GM12878 (cell line): Measurements from ENCODE around the gene NRP2. TPM values are rescaled to one million over a fixed set of nuclear protein-coding genes. Genes with fewer than 3 reads are reported as not detected.

Source experiments
- ATAC-seq: fragments of 200-7000 bp; cut with Tn5 transposase; 3 replicates; pipeline ENCODE4 v1.9.1; 2020; ENCODE audit warnings: mild to moderate bottlenecking, moderate library complexity
- BruUV-seq: library from RNA; stranded (reverse); fragments of 400-500 nt; replicated peaks from 2 replicates; lab custom pipeline; 2021; lab: Mats Ljungman, UMichigan
- CTCF ChIA-PET: fragments of 300-600 bp; sonication (Branson Sonifier 250); formaldehyde crosslinking; extraction: SDS; loops from one replicate; lab custom pipeline; 2021; ENCODE audit warnings: inconsistent platforms; lab: Yijun Ruan, JAX
- POLR2A ChIA-PET: fragments of 350-600 bp; formaldehyde crosslinking; extraction: SDS; loops from one replicate; lab custom pipeline; 2021; ENCODE audit warnings: inconsistent platforms; lab: Charles Lee
- RAD21 ChIA-PET: fragments of 300-600 bp; sonication (Branson Sonifier 250); formaldehyde crosslinking; loops from one replicate; lab custom pipeline; 2023; ENCODE audit warnings: antibody characterized with exemption; ENCODE audit not compliant: unreplicated experiment; lab: Charles Lee
- SMC1A ChIA-PET: fragments of 300-600 bp; sonication (Branson Sonifier 250); formaldehyde crosslinking; loops from one replicate; lab custom pipeline; 2023; ENCODE audit not compliant: unreplicated experiment, uncharacterized antibody; lab: Charles Lee
- DNase-seq: peaks from one replicate; pipeline ENCODE4 v3.0.0-alpha.2; 2011; ENCODE audit warnings: low read depth, low spot score
- FAIRE-seq: peaks from 3 replicates; lab custom pipeline; 2011; peaks lifted over from hg19 to GRCh38; lab: Jason Lieb, UNC
- H2AFZ ChIP-seq: 2 replicates; pipeline ENCODE4 v1.6.0; 2011; ENCODE audit warnings: low read depth, low read length, control low read depth; ENCODE audit not compliant: control insufficient read depth
- H3K27ac ChIP-seq: 2 replicates; pipeline ENCODE4 v1.5.1; 2011; ENCODE audit warnings: control low read depth; ENCODE audit not compliant: control insufficient read depth, insufficient read depth
- H3K27me3 ChIP-seq, 2 experiments: replicated peaks in 1 of 2; 2 replicates each; pipeline versions ENCODE4 v1.6.0 to v1.6.1; 2011; ENCODE audit warnings: low read length in 1 of 2; ENCODE audit not compliant: control insufficient read depth in 2 of 2, insufficient read depth in 2 of 2
- H3K36me3 ChIP-seq, 2 experiments: 2 replicates each; pipeline ENCODE4 v1.5.1; 2011; ENCODE audit warnings: low read length in 1 of 2; ENCODE audit not compliant: control insufficient read depth in 2 of 2, insufficient read depth in 2 of 2
- H3K4me1 ChIP-seq: 2 replicates; pipeline ENCODE4 v1.6.1; 2011; ENCODE audit warnings: mild to moderate bottlenecking, low read length, moderate library complexity, mixed read lengths; ENCODE audit not compliant: control insufficient read depth, insufficient read depth
- H3K4me2 ChIP-seq: 2 replicates; pipeline ENCODE4 v1.6.0; 2011; ENCODE audit warnings: control low read depth; ENCODE audit not compliant: control insufficient read depth, insufficient read depth
- H3K4me3 ChIP-seq: fragments of 200-600 bp; sonication (generic); 2 replicates; pipeline ENCODE4 v1.5.1; 2016
- H3K79me2 ChIP-seq: 2 replicates; pipeline ENCODE4 v1.6.0; 2011; ENCODE audit warnings: low read length; ENCODE audit not compliant: control insufficient read depth, insufficient read depth
- H3K9ac ChIP-seq: 2 replicates; pipeline ENCODE4 v1.8.0; 2011; ENCODE audit warnings: low read length, control low read depth, mixed read lengths; ENCODE audit not compliant: control insufficient read depth, insufficient read depth
- H3K9me3 ChIP-seq: replicated peaks from 3 replicates; pipeline ENCODE4 v1.5.1; 2011; ENCODE audit warnings: mild to moderate bottlenecking, low read length; ENCODE audit not compliant: control insufficient read depth, insufficient read depth
- H4K20me1 ChIP-seq: 2 replicates; pipeline ENCODE4 v1.6.0; 2011; ENCODE audit not compliant: control insufficient read depth, insufficient read depth
- ASH2L ChIP-seq: fragments of 300-600, 200-600 bp; sonication (generic); IDR thresholded peaks from 2 replicates; pipeline ENCODE4 v1.6.1; 2017; ENCODE audit warnings: low read depth, mild to moderate bottlenecking, borderline replicate concordance
- E4F1 ChIP-seq: fragments of 450-650 bp; IDR thresholded peaks from 2 replicates; pipeline ENCODE4 v1.6.1; 2018; ENCODE audit warnings: borderline replicate concordance, mild to moderate bottlenecking; ENCODE audit not compliant: partially characterized antibody
- FOS ChIP-seq: IDR thresholded peaks from 3 replicates; pipeline ENCODE4 v1.6.1; 2011; ENCODE audit warnings: borderline replicate concordance; ENCODE audit not compliant: insufficient read length; ENCODE audit errors: extremely low read depth
- IRF5 ChIP-seq: fragments of 450-650 bp; IDR thresholded peaks from 2 replicates; pipeline ENCODE4 v1.6.1; 2017; ENCODE audit warnings: borderline replicate concordance
- MEF2A ChIP-seq: IDR thresholded peaks from 2 replicates; pipeline ENCODE4 v1.6.1; 2011; ENCODE audit warnings: low read depth, mild to moderate bottlenecking, low read length, moderate library complexity; ENCODE audit not compliant: insufficient read depth
- NR2C2 ChIP-seq: IDR thresholded peaks from 2 replicates; pipeline ENCODE4 v1.6.1; 2011; ENCODE audit warnings: borderline replicate concordance, low read depth; ENCODE audit not compliant: control insufficient read depth, insufficient read length
- PML ChIP-seq: IDR thresholded peaks from 2 replicates; pipeline ENCODE4 v1.6.1; 2012; ENCODE audit warnings: low read length, inconsistent platforms
- RAD21 ChIP-seq: IDR thresholded peaks from 2 replicates; pipeline ENCODE4 v1.6.1; 2011; ENCODE audit warnings: mild to moderate bottlenecking, low read depth, low read length, moderate library complexity; ENCODE audit not compliant: insufficient read depth
- RFX5 ChIP-seq: IDR thresholded peaks from 2 replicates; pipeline ENCODE4 v1.6.1; 2011; ENCODE audit warnings: low read depth, low read length, improper control_type of control experiment
- SIN3A ChIP-seq: IDR thresholded peaks from 2 replicates; pipeline ENCODE4 v1.6.1; 2012; ENCODE audit warnings: low read depth, low read length, improper control_type of control experiment
- SMAD1 ChIP-seq: fragments of 450-650 bp; IDR thresholded peaks from 2 replicates; pipeline ENCODE4 v1.6.1; 2018; ENCODE audit warnings: mild to moderate bottlenecking, low read depth; ENCODE audit not compliant: partially characterized antibody
- SUZ12 ChIP-seq: fragments of 200-600 bp; sonication (generic); IDR thresholded peaks from one replicate; pipeline ENCODE4 v1.6.1; 2018; ENCODE audit warnings: antibody characterized with exemption, mild to moderate bottlenecking; ENCODE audit not compliant: unreplicated experiment
- TBL1XR1 ChIP-seq: IDR thresholded peaks from 2 replicates; pipeline ENCODE4 v1.6.1; 2012; ENCODE audit warnings: low read depth, low read length, improper control_type of control experiment
- ZNF622 ChIP-seq: fragments of 450-650 bp; IDR thresholded peaks from 2 replicates; pipeline ENCODE4 v1.6.1; 2017; ENCODE audit warnings: mild to moderate bottlenecking, inconsistent platforms
- WGBS: methylation state at CpG from one replicate; pipeline ENCODE4 v1.1.6; 2016; ENCODE audit warnings: low lambda C conversion rate; ENCODE audit not compliant: insufficient replicate concordance, insufficient coverage; ENCODE audit errors: missing lambda C conversion rate; 5-methylcytosine and 5-hydroxymethylcytosine counted together
- in situ Hi-C: fragments of 300-500 bp; cut with MboI; formaldehyde crosslinking; loops from 9 replicates; pipeline ENCODE4 v1.14.3; 2018; ENCODE audit warnings: mixed read lengths
- intact Hi-C: fragments of 100-400 bp; cut with micrococcal nuclease; formaldehyde crosslinking; loops from one replicate; pipeline ENCODE4 v1.14.2; 2022; ENCODE audit not compliant: unreplicated experiment
- polyA plus RNA-seq, 11 experiments: library from polyadenylated mRNA; depleted of rRNA in 4 of 11; unstranded in 6 of 11; stranded (reverse) in 5 of 11; fragments of >200 nt; fragmentation: Nextera tagmentation in 4 of 11; fragmentation: Illumina TruSeq in 1 of 11; extraction: Ambion mirVana in 4 of 11; extraction: Trizol in 1 of 11; gene quantifications; 1 replicate in 1 of 11; 2 replicates in 10 of 11; pipeline versions ENCODE4 v1.2.1 to v1.2.3, GENCODE V29; 2011 to 2016; ENCODE audit warnings: inconsistent platforms in 2 of 11, missing spikeins in 2 of 11, low read depth in 1 of 11
- total RNA-seq, 4 experiments: library from RNA; depleted of rRNA in 3 of 4; stranded (reverse); fragments of >200 nt in 3 of 4; fragmentation: Illumina TruSeq in 1 of 4; extraction: Trizol in 1 of 4; gene quantifications; 2 replicates each; pipeline versions ENCODE4 v1.2.1 to v1.2.3, GENCODE V29; 2013 to 2021

NRP2 gene
- total and polyA plus RNA-seq, 10 of the 15 experiments (the other 5 are each of a cell fraction or from before 2014, with no cell fraction given) = 0.06 to 1.2 (median 0.46) TPM

DNA sequence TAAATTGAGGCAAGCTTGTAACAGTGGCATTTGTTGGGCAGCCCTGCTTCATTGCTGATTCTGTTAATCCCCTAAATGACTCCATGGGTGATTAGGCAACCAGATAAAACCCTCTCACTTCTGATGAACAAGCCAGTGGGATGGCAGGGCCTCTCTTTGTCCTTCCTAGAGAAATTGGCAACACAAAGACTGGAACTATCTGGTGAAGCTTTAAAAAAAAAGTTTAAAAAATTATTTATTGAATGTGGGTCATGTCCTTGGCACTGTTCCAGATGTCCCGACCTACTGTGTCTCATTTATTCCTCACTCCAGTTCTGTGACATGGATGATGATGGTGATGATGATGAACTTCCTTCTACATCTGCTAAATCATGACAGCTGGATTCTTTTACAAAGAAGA is 30.8 kb downstream of the NRP2 start:
- in situ Hi-C loops (loop anchor here (25.0 kb wide), 1 partner anchor 1624 kb away; no protein-coding TSS in a partner anchor), intact Hi-C loops (no loop called here)
- Histone ChIP-seq H3K4me3 (no peak overlapping the region), H3K27me3 (no peaks in the 10 kb centered on the region), H3K4me1 (peaks cover 40% of the 10 kb centered on the region), H2AFZ (no peak overlapping the region), H3K4me2 (no peak overlapping the region), H3K9me3 (no peaks in the 10 kb centered on the region), H3K36me3 (no peaks in the 10 kb centered on the region), H3K27ac (peak overlapping the region; percentile 2; the same call in 1 of the 2 replicates), H3K79me2 (no peaks in the 10 kb centered on the region), H3K9ac (no peak overlapping the region), H4K20me1 (no peaks in the 10 kb centered on the region)
- DNase-seq (no peak), FAIRE-seq (no peak), ATAC-seq (no peak)
- BruUV-seq = no TSS peak
- ChIA-PET SMC1A (interaction anchor here (1.1 to 6.4 kb wide), 8 partner anchors 8 to 37 kb away, joined by 3 to 50 read pairs (median 4); no protein-coding TSS in a partner anchor), POLR2A (interaction anchor here (1.1 to 1.9 kb wide), 3 partner anchors 9 to 13 kb away, joined by 3 to 6 read pairs (median 3); no protein-coding TSS in a partner anchor), RAD21 (interaction anchor here (1.1 to 1.5 kb wide), 2 partner anchors 9 to 12 kb away, joined by 4 to 5 read pairs; no protein-coding TSS in a partner anchor), CTCF (interaction anchor here (1.3 to 2.8 kb wide), 3 partner anchors 9 to 171 kb away, joined by 3 to 9 read pairs (median 3); no protein-coding TSS in a partner anchor)
- WGBS = 34% methylated on average over 1 of the region's 1 CpG
- TF ChIP-seq PML (no peak), IRF5 (no peak), ASH2L (no peak), RAD21 (no peak), RFX5 (no peak), NR2C2 (no peak), E4F1 (no peak), FOS (no peak), SMAD1 (no peak), SIN3A (no peak), ZNF622 (no peak), TBL1XR1 (no peak), MEF2A (no peak), SUZ12 (no peak)
